Measurements from ENCODE around the gene COL26A1.

- TF ChIP-seq POLR2AphosphoS5 (IDR thresholded peaks at IDR 0.05; ENCODE audit: borderline replicate concordance, low read depth, low read length) (no peak), FOXP2 (optimal IDR thresholded peaks at IDR 0.05; ENCODE audit: control extremely low read depth, extremely low read length, insufficient read depth) (no peak), EZH2 (IDR thresholded peaks at IDR 0.05) (no peak)
Observed at GRCh38 chr7:101543846-101544245, 181.2 kb downstream of the COL26A1 start.

Measured in SK-N-MC (cell line).